ENCODE measurements around the gene LIPC. TPM values are rescaled to one million over a fixed set of nuclear protein-coding genes. Genes with fewer than 3 reads are reported as not detected.

Gene LIPC
- polyA plus RNA-seq, 3 donors: 0.37 TPM; not detected in 2

DNA sequence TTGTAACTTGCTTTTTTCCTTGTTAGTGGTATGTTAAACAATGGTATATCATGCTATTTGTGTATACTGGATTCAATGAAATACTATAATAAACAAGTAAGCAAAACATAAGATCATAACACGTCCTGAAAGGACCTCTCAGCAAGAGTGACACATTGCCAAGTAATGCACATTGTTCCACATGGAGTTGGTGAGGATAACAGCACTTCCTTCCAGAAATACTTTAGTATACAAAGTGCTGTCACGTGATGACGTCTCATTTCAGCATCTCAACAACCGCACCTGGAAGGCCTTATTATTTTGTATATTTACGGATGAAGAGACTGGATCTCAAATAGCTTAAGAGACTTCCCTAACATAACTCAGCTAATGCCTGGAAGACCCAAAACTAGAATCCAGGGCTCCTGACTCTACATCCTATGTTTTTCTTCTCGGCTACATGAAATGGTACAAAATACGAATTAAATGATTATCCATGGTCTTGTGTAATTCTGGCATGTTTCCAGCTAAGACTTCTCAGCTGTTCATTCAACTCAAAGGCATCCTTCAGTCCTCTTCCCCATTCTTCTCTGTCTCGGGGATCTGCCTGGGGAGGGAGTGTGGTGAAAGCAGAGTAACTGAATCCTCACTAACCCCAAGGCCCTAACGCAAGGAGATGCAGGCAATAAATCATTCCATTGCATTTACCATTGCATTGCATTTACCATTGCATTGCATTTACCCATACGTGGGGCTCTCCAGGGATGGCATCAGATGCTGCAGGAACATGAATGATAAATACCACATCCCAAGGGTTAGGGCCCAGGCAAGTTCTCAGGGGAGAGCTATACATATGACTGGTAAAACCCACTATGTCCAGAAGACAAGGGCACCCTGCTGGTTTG is 79.2 kb downstream of the LIPC start:
- H3K27me3 ChIP-seq (ENCODE audit: control insufficient read depth in 2 of 2, insufficient read depth in 2 of 2, low read length in 2 of 2): no peaks in the 10 kb centered on the region
- H3K4me3 ChIP-seq (replicated peaks in 1 of 3; ENCODE audit: low read depth in 2 of 3, low read length in 3 of 3): no peak overlapping the region
- H3K4me1 ChIP-seq (ENCODE audit: control insufficient read depth in 1 of 2, insufficient read depth in 2 of 2, low read length in 2 of 2): peaks cover 22 to 31% of the 10 kb centered on the region in 2 donors
- H3K27ac ChIP-seq (ENCODE audit: low read depth in 1 of 2, low read length in 2 of 2): no peak overlapping the region
- H4K20me1 ChIP-seq (ENCODE audit: insufficient read depth, low read length): no peaks in the 10 kb centered on the region
- no peak for DNase-seq
- no peaks in the 10 kb centered on the region for H3K36me3 ChIP-seq (replicated peaks in 1 of 2; ENCODE audit: control insufficient read depth in 1 of 2, insufficient read depth in 2 of 2, low read length in 2 of 2)
- Mint-ChIP-seq H3K27me3 (ENCODE audit: low read depth in 3 of 3) (peaks cover 0 to 2% (median 1%) of the 10 kb centered on the region in 3 donors), H3K27ac (no peak overlapping the region), H3K9me3 (peaks cover 14 to 19% (median 17%) of the 10 kb centered on the region in 7 donors), H3K4me3 (no peak overlapping the region), H3K36me3 (peaks cover 3 to 7% of the 10 kb centered on the region in 2 donors), H3K4me1 (peaks cover 34% of the 10 kb centered on the region)
- H3K9ac ChIP-seq (ENCODE audit: insufficient read depth, low read length, poor library complexity, severe bottlenecking): no peak overlapping the region
- no peak overlapping the region for H2AFZ ChIP-seq (ENCODE audit: insufficient read depth, low read depth, low read length, poor library complexity, severe bottlenecking)
- intact Hi-C loops (cut with micrococcal nuclease): no loop called here
- no peaks in the 10 kb centered on the region for H3K79me2 ChIP-seq (ENCODE audit: insufficient read depth, low read length)
- H3K4me2 ChIP-seq (replicated peaks; ENCODE audit: extremely low read depth, low read length, poor library complexity, severe bottlenecking): no peak overlapping the region
- peaks cover 0 to 10% of the 10 kb centered on the region in 2 donors for H3K9me3 ChIP-seq (replicated peaks in 1 of 2; ENCODE audit: control insufficient read depth in 1 of 2, insufficient read depth in 1 of 2, low read length in 2 of 2)
- no CpG with 5 or more reads among the region's 10 CpGs for WGBS (ENCODE audit: insufficient coverage)
- TF ChIP-seq, protein P1, sequence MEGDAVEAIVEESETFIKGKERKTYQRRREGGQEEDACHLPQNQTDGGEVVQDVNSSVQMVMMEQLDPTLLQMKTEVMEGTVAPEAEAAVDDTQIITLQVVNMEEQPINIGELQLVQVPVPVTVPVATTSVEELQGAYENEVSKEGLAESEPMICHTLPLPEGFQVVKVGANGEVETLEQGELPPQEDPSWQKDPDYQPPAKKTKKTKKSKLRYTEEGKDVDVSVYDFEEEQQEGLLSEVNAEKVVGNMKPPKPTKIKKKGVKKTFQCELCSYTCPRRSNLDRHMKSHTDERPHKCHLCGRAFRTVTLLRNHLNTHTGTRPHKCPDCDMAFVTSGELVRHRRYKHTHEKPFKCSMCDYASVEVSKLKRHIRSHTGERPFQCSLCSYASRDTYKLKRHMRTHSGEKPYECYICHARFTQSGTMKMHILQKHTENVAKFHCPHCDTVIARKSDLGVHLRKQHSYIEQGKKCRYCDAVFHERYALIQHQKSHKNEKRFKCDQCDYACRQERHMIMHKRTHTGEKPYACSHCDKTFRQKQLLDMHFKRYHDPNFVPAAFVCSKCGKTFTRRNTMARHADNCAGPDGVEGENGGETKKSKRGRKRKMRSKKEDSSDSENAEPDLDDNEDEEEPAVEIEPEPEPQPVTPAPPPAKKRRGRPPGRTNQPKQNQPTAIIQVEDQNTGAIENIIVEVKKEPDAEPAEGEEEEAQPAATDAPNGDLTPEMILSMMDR (IDR thresholded peaks at IDR 0.05): no peak

DNA sequence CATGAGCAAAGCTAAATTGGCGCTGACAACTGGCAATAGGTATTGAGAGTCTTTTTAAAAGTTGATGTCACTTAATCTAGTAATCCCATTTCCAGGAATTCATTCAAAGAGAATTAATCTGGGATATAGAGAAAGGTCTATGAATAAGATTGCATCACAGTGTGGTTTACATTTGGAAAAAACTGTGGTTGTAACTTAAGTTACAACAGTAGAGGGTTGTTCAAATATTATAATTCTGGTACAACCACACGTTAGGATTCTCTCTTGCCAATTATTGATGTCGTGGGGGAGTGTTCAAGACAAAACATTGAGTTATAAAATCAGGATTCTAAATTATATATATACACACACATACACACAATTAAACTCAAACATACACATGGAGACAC is 79.8 kb downstream of the LIPC start:
- Histone ChIP-seq H2AFZ (ENCODE audit: insufficient read depth, low read depth, low read length, poor library complexity, severe bottlenecking) (no peak overlapping the region), H4K20me1 (ENCODE audit: insufficient read depth, low read length) (no peaks in the 10 kb centered on the region), H3K27me3 (ENCODE audit: control insufficient read depth in 2 of 2, insufficient read depth in 2 of 2, low read length in 2 of 2) (no peaks in the 10 kb centered on the region), H3K9me3 (replicated peaks in 1 of 2; ENCODE audit: control insufficient read depth in 1 of 2, insufficient read depth in 1 of 2, low read length in 2 of 2) (peaks cover 0 to 3% of the 10 kb centered on the region in 2 donors), H3K4me2 (replicated peaks; ENCODE audit: extremely low read depth, low read length, poor library complexity, severe bottlenecking) (no peak overlapping the region), H3K4me3 (replicated peaks in 1 of 3; ENCODE audit: low read depth in 2 of 3, low read length in 3 of 3) (no peak overlapping the region), H3K27ac (ENCODE audit: low read depth in 1 of 2, low read length in 2 of 2) (no peak overlapping the region), H3K9ac (ENCODE audit: insufficient read depth, low read length, poor library complexity, severe bottlenecking) (no peak overlapping the region), H3K79me2 (ENCODE audit: insufficient read depth, low read length) (no peaks in the 10 kb centered on the region), H3K4me1 (ENCODE audit: control insufficient read depth in 1 of 2, insufficient read depth in 2 of 2, low read length in 2 of 2) (peaks cover 18 to 31% of the 10 kb centered on the region in 2 donors), H3K36me3 (replicated peaks in 1 of 2; ENCODE audit: control insufficient read depth in 1 of 2, insufficient read depth in 2 of 2, low read length in 2 of 2) (no peaks in the 10 kb centered on the region)
- H3K4me3 Mint-ChIP-seq: no peak overlapping the region
- TF ChIP-seq, protein P1 (IDR thresholded peaks at IDR 0.05): no peak
- intact Hi-C loops (cut with micrococcal nuclease): no loop called here
- no CpG with 5 or more reads among the region's 3 CpGs for WGBS (ENCODE audit: insufficient coverage)
- no peak overlapping the region for H3K27ac Mint-ChIP-seq
- H3K4me1 Mint-ChIP-seq: peaks cover 34% of the 10 kb centered on the region
- H3K27me3 Mint-ChIP-seq (ENCODE audit: low read depth in 3 of 3): peaks cover 0 to 2% (median under 1%) of the 10 kb centered on the region in 3 donors
- no peak for DNase-seq
- peaks cover 7 to 13% (median 11%) of the 10 kb centered on the region in 7 donors for H3K9me3 Mint-ChIP-seq
- H3K36me3 Mint-ChIP-seq: peaks cover 3 to 4% of the 10 kb centered on the region in 2 donors

Data from CD14-positive monocyte (primary cell).